Stimulated activated naive CD8-positive, alpha-beta T cell treated with anti-CD3 and anti-CD28 coated beads, Interleukin-15, Interleukin-2, amounts not matched to agents 100 ng/mL and 50 ng/mL, for 24 hours (primary cell): ENCODE results near the gene MSMO1.
A peak's percentile ranks its signal among the peaks of the same experiment; 100 is the strongest.
"Not testable (repeated sequence)": the region's sequence is repeated elsewhere in the genome, so short reads cannot be mapped to it uniquely, and the experiment has no call there.

Experiments used
- H3K27ac Mint-ChIP-seq: one replicate; pipeline ENCODE4 v1.8.0; 2021; ENCODE audit warnings: mild to moderate bottlenecking, mixed read lengths
- H3K27me3 Mint-ChIP-seq: one replicate; pipeline ENCODE4 v1.8.0; 2021; ENCODE audit warnings: mixed read lengths
- H3K36me3 Mint-ChIP-seq: one replicate; pipeline ENCODE4 v1.8.0; 2021; ENCODE audit warnings: low read depth, mixed read lengths
- H3K4me1 Mint-ChIP-seq: one replicate; pipeline ENCODE4 v1.8.0; 2021; ENCODE audit warnings: low read depth, mixed read lengths
- H3K4me3 Mint-ChIP-seq: one replicate; pipeline ENCODE4 v1.8.0; 2021; ENCODE audit warnings: mild to moderate bottlenecking, mixed read lengths
- H3K9me3 Mint-ChIP-seq: one replicate; pipeline ENCODE4 v1.8.0; 2021; ENCODE audit warnings: mixed read lengths

MSMO1 gene

GRCh38 chr4:165332502-165332901 lies 5.0 kb downstream of the MSMO1 start:
- peaks cover 2% of the 10 kb centered on the region for H3K4me1 Mint-ChIP-seq
- peak overlapping the region; percentile 30 for H3K4me3 Mint-ChIP-seq
- no peaks in the 10 kb centered on the region for H3K9me3 Mint-ChIP-seq
- H3K27ac Mint-ChIP-seq: peak overlapping the region; percentile 24
- no peaks in the 10 kb centered on the region for H3K27me3 Mint-ChIP-seq
- peaks cover 46% of the 10 kb centered on the region for H3K36me3 Mint-ChIP-seq

- H3K27me3 Mint-ChIP-seq: no peaks in the 10 kb centered on the region
- H3K4me3 Mint-ChIP-seq: no peak overlapping the region
- H3K9me3 Mint-ChIP-seq: no peaks in the 10 kb centered on the region
- peaks cover 53% of the 10 kb centered on the region for H3K36me3 Mint-ChIP-seq
- no peak overlapping the region for H3K27ac Mint-ChIP-seq
- peaks cover 2% of the 10 kb centered on the region for H3K4me1 Mint-ChIP-seq
Observed at GRCh38 chr4:165335163-165335703, 7.8 kb downstream of the MSMO1 start.

GRCh38 chr4:165336743-165337142 lies 9.3 kb downstream of the MSMO1 start:
- Mint-ChIP-seq H3K9me3 (no peaks in the 10 kb centered on the region), H3K27ac (no peak overlapping the region), H3K4me3 (no peak overlapping the region), H3K4me1 (peaks cover 2% of the 10 kb centered on the region), H3K27me3 (no peaks in the 10 kb centered on the region), H3K36me3 (peaks cover 48% of the 10 kb centered on the region)

GRCh38 chr4:165342340-165342739 lies 14.9 kb downstream of the MSMO1 start:
- peaks cover 33% of the 10 kb centered on the region for H3K36me3 Mint-ChIP-seq

GRCh38 chr4:165343353-165344191 lies 16.1 kb downstream of the MSMO1 start:
- Mint-ChIP-seq H3K9me3 (no peaks in the 10 kb centered on the region), H3K27me3 (no peaks in the 10 kb centered on the region), H3K36me3 (peaks cover 24% of the 10 kb centered on the region), H3K4me3 (no peak overlapping the region), H3K4me1 (no peaks in the 10 kb centered on the region), H3K27ac (no peak overlapping the region)

More at GRCh38 chr4:165342340-165342739, 14.9 kb downstream of the MSMO1 start:
- H3K4me1 Mint-ChIP-seq, H3K4me3 Mint-ChIP-seq, H3K9me3 Mint-ChIP-seq, H3K27me3 Mint-ChIP-seq, H3K27ac Mint-ChIP-seq: not testable (repeated sequence)

- Mint-ChIP-seq H3K4me1 (no peaks in the 10 kb centered on the region), H3K9me3 (no peaks in the 10 kb centered on the region), H3K27me3 (peaks cover 3% of the 10 kb centered on the region), H3K4me3 (no peak overlapping the region), H3K36me3 (peaks cover 21% of the 10 kb centered on the region), H3K27ac (no peak overlapping the region)
Observed at GRCh38 chr4:165345666-165346417, 18.4 kb downstream of the MSMO1 start.

- Mint-ChIP-seq H3K27me3 (peaks cover 10% of the 10 kb centered on the region), H3K4me3 (no peak overlapping the region), H3K9me3 (no peaks in the 10 kb centered on the region), H3K4me1 (no peaks in the 10 kb centered on the region), H3K36me3 (peaks cover 9% of the 10 kb centered on the region), H3K27ac (no peak overlapping the region)
Observed at GRCh38 chr4:165347647-165348569, 20.4 kb downstream of the MSMO1 start.

- H3K9me3 Mint-ChIP-seq: no peaks in the 10 kb centered on the region
- H3K27me3 Mint-ChIP-seq: peaks cover 14% of the 10 kb centered on the region
- no peak overlapping the region for H3K27ac Mint-ChIP-seq
- H3K4me3 Mint-ChIP-seq: no peak overlapping the region
- no peaks in the 10 kb centered on the region for H3K4me1 Mint-ChIP-seq
- H3K36me3 Mint-ChIP-seq: no peaks in the 10 kb centered on the region
Observed at GRCh38 chr4:165351359-165352130, 24.1 kb downstream of the MSMO1 start.

- Mint-ChIP-seq H3K4me3 (no peak overlapping the region), H3K9me3 (no peaks in the 10 kb centered on the region), H3K36me3 (no peaks in the 10 kb centered on the region), H3K27me3 (peaks cover 25% of the 10 kb centered on the region), H3K4me1 (no peaks in the 10 kb centered on the region), H3K27ac (no peak overlapping the region)
Observed at GRCh38 chr4:165355900-165356300, 28.4 kb downstream of the MSMO1 start.

- no peaks in the 10 kb centered on the region for H3K36me3 Mint-ChIP-seq
- H3K4me1 Mint-ChIP-seq: no peaks in the 10 kb centered on the region
- H3K27me3 Mint-ChIP-seq: peaks cover 31% of the 10 kb centered on the region
- no peak overlapping the region for H3K4me3 Mint-ChIP-seq
- no peak overlapping the region for H3K27ac Mint-ChIP-seq
- H3K9me3 Mint-ChIP-seq: no peaks in the 10 kb centered on the region
Observed at GRCh38 chr4:165359506-165359905, 32.0 kb downstream of the MSMO1 start.

GRCh38 chr4:165360041-165360695 lies 32.7 kb downstream of the MSMO1 start:
- no peaks in the 10 kb centered on the region for H3K36me3 Mint-ChIP-seq
- H3K27ac Mint-ChIP-seq: no peak overlapping the region
- no peak overlapping the region for H3K4me3 Mint-ChIP-seq
- H3K27me3 Mint-ChIP-seq: peaks cover 31% of the 10 kb centered on the region
- no peaks in the 10 kb centered on the region for H3K4me1 Mint-ChIP-seq
- H3K9me3 Mint-ChIP-seq: no peaks in the 10 kb centered on the region

GRCh38 chr4:165360985-165361670 lies 33.7 kb downstream of the MSMO1 start:
- Mint-ChIP-seq H3K4me3 (no peak overlapping the region), H3K27ac (no peak overlapping the region), H3K4me1 (no peaks in the 10 kb centered on the region), H3K27me3 (peaks cover 28% of the 10 kb centered on the region), H3K36me3 (no peaks in the 10 kb centered on the region), H3K9me3 (no peaks in the 10 kb centered on the region)

GRCh38 chr4:165361810-165362209 lies 34.3 kb downstream of the MSMO1 start:
- no peaks in the 10 kb centered on the region for H3K36me3 Mint-ChIP-seq
- H3K9me3 Mint-ChIP-seq: no peaks in the 10 kb centered on the region
- H3K4me3 Mint-ChIP-seq: no peak overlapping the region
- peaks cover 28% of the 10 kb centered on the region for H3K27me3 Mint-ChIP-seq
- H3K27ac Mint-ChIP-seq: no peak overlapping the region
- no peaks in the 10 kb centered on the region for H3K4me1 Mint-ChIP-seq
